ENCODE results near the gene PAQR4. TPM values are rescaled to one million over a fixed set of nuclear protein-coding genes. Genes with fewer than 3 reads are reported as not detected.

The PAQR4 gene
- total RNA-seq, 4 donors from 2014 or later: 4.7 to 19.2 (median 14.1) TPM

GRCh38 chr16:2973093-2973492, 3.9 kb downstream of the PAQR4 start:
- no peaks in the 10 kb centered on the region for H3K36me3 ChIP-seq
- H3K9me3 ChIP-seq: no peaks in the 10 kb centered on the region
- TF ChIP-seq EP300 (IDR thresholded peaks at IDR 0.05): no peak
- no peak for TF ChIP-seq POLR2A (IDR thresholded peaks at IDR 0.05)
- TF ChIP-seq, protein P1, sequence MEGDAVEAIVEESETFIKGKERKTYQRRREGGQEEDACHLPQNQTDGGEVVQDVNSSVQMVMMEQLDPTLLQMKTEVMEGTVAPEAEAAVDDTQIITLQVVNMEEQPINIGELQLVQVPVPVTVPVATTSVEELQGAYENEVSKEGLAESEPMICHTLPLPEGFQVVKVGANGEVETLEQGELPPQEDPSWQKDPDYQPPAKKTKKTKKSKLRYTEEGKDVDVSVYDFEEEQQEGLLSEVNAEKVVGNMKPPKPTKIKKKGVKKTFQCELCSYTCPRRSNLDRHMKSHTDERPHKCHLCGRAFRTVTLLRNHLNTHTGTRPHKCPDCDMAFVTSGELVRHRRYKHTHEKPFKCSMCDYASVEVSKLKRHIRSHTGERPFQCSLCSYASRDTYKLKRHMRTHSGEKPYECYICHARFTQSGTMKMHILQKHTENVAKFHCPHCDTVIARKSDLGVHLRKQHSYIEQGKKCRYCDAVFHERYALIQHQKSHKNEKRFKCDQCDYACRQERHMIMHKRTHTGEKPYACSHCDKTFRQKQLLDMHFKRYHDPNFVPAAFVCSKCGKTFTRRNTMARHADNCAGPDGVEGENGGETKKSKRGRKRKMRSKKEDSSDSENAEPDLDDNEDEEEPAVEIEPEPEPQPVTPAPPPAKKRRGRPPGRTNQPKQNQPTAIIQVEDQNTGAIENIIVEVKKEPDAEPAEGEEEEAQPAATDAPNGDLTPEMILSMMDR (IDR thresholded peaks at IDR 0.05): no peak
- TF ChIP-seq POLR2AphosphoS5 (IDR thresholded peaks at IDR 0.05): no peak
- H3K4me1 ChIP-seq: peaks cover 26% of the 10 kb centered on the region
- no peak for DNase-seq (ENCODE audit: low spot score in 2 of 2)
- WGBS: 75% methylated on average over 2 of the region's 5 CpGs
- no peak overlapping the region for H3K27ac ChIP-seq
- H3K4me3 ChIP-seq: no peak overlapping the region
- no peaks in the 10 kb centered on the region for H3K27me3 ChIP-seq

GRCh38 chr16:2973605-2974318, 4.6 kb downstream of the PAQR4 start:
- DNase-seq (ENCODE audit: low spot score in 2 of 2): no peak
- H3K27ac ChIP-seq: no peak overlapping the region
- no peaks in the 10 kb centered on the region for H3K9me3 ChIP-seq
- TF ChIP-seq, protein P1 (IDR thresholded peaks at IDR 0.05): no peak
- no peak for TF ChIP-seq POLR2A (IDR thresholded peaks at IDR 0.05)
- no peak for TF ChIP-seq POLR2AphosphoS5 (IDR thresholded peaks at IDR 0.05)
- no peak for TF ChIP-seq EP300 (IDR thresholded peaks at IDR 0.05)
- 40% methylated on average over 2 of the region's 17 CpGs for WGBS
- no peaks in the 10 kb centered on the region for H3K36me3 ChIP-seq
- H3K27me3 ChIP-seq: no peaks in the 10 kb centered on the region
- no peak overlapping the region for H3K4me3 ChIP-seq
- peaks cover 19% of the 10 kb centered on the region for H3K4me1 ChIP-seq

- no peaks in the 10 kb centered on the region for H3K9me3 ChIP-seq
- peaks cover 2% of the 10 kb centered on the region for H3K27me3 ChIP-seq
- H3K4me3 ChIP-seq: no peak overlapping the region
- no CpG with 5 or more reads among the region's 15 CpGs for WGBS
- no peaks in the 10 kb centered on the region for H3K36me3 ChIP-seq
- DNase-seq (ENCODE audit: low spot score in 2 of 2): no peak
- TF ChIP-seq, protein P1 (IDR thresholded peaks at IDR 0.05): no peak
- TF ChIP-seq EP300 (IDR thresholded peaks at IDR 0.05) (no peak), POLR2AphosphoS5 (IDR thresholded peaks at IDR 0.05) (no peak), POLR2A (IDR thresholded peaks at IDR 0.05) (no peak)
- H3K4me1 ChIP-seq: peaks cover 17% of the 10 kb centered on the region
- no peak overlapping the region for H3K27ac ChIP-seq
These were observed 5.3 kb downstream of the PAQR4 start for GRCh38 chr16:2974319-2975056.

DNA sequence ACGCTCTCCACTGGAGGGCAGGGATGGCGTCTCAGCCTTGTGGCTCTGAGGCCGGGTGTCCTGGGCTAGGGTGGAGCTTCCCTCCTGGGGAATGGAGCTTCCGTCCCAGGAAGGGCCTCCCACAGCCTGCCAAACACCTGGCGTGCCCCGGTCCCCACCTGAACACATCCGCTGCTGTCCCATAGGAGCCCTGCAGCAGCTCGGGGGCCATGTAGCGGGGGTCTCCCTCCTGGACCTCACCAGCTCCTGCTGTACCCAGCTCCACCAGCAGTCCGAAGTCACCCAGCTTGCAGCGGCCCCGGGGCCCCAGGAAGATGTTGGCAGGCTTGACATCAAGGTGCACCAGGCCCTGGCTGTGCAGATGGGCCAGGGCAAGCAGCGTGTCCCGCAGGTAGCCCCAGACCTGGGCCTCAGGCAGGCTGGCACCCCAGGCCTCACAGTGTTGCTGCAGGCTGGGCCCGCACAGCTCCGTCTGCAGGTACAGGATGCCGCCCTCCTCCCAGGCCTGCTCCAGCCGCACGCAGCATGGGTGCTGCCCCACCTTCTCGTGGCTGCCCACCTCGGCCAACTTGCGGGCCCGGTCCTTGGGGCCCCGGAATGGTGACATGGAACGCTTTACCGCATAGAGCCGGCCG, 6.1 kb downstream of the PAQR4 start:
- no peaks in the 10 kb centered on the region for H3K9me3 ChIP-seq
- 93% methylated on average over 14 of the region's 28 CpGs for WGBS
- peaks cover 7% of the 10 kb centered on the region for H3K27me3 ChIP-seq
- H3K4me3 ChIP-seq: no peak overlapping the region
- H3K4me1 ChIP-seq: peaks cover 16% of the 10 kb centered on the region
- no peak for DNase-seq (ENCODE audit: low spot score in 2 of 2)
- H3K36me3 ChIP-seq: no peaks in the 10 kb centered on the region
- no peak for TF ChIP-seq POLR2A (IDR thresholded peaks at IDR 0.05)
- TF ChIP-seq, protein P1 (IDR thresholded peaks at IDR 0.05): no peak
- H3K27ac ChIP-seq: no peak overlapping the region

GRCh38 chr16:2976201-2976600, 7.1 kb downstream of the PAQR4 start:
- H3K4me3 ChIP-seq: no peak overlapping the region
- peaks cover 7% of the 10 kb centered on the region for H3K27me3 ChIP-seq
- H3K9me3 ChIP-seq: no peaks in the 10 kb centered on the region
- H3K4me1 ChIP-seq: peaks cover 15% of the 10 kb centered on the region
- 94% methylated on average over 7 of the region's 7 CpGs for WGBS
- no peaks in the 10 kb centered on the region for H3K36me3 ChIP-seq
- DNase-seq (ENCODE audit: low spot score in 2 of 2): no peak
- TF ChIP-seq, protein P1 (IDR thresholded peaks at IDR 0.05): no peak
- no peak for TF ChIP-seq POLR2AphosphoS5 (IDR thresholded peaks at IDR 0.05)
- no peak for TF ChIP-seq EP300 (IDR thresholded peaks at IDR 0.05)
- no peak for TF ChIP-seq POLR2A (IDR thresholded peaks at IDR 0.05)
- no peak overlapping the region for H3K27ac ChIP-seq
